ENCODE results near the gene CYP26B1. TPM values are rescaled to one million over a fixed set of nuclear protein-coding genes. Genes with fewer than 3 reads are reported as not detected.

Gene CYP26B1
- total RNA-seq, 1 experiment from 2014 or later, result 3.9 TPM

GRCh38 chr2:72185206-72185605 is 37.5 kb upstream of the CYP26B1 start:
- no peak for DNase-seq
- no peaks in the 10 kb centered on the region for H3K79me2 ChIP-seq (ENCODE audit: low read length)

GRCh38 chr2:72183466-72183865 is 35.8 kb upstream of the CYP26B1 start:
- no TSS peak for BruUV-seq (replicated peaks)
- Histone ChIP-seq H2AFZ (ENCODE audit: low read length) (no peak overlapping the region), H3K4me1 (ENCODE audit: insufficient read depth, low read length) (no peaks in the 10 kb centered on the region), H3K4me2 (ENCODE audit: low read length) (no peak overlapping the region), H3K27me3 (ENCODE audit: low read length) (no peaks in the 10 kb centered on the region), H3K36me3 (ENCODE audit: low read depth, low read length) (no peaks in the 10 kb centered on the region), H3K79me2 (ENCODE audit: low read length) (no peaks in the 10 kb centered on the region), H3K4me3 (ENCODE audit: low read length) (no peak overlapping the region), H3K27ac (ENCODE audit: low read length) (no peak overlapping the region), H3K9ac (ENCODE audit: low read length) (no peak overlapping the region), H3K9me2 (replicated peaks; ENCODE audit: low read length) (no peaks in the 10 kb centered on the region), H3F3A (ENCODE audit: low read length, unreplicated experiment) (no peaks in the 10 kb centered on the region), H3K9me3 (ENCODE audit: low read length) (no peaks in the 10 kb centered on the region), H4K20me1 (ENCODE audit: low read length) (no peaks in the 10 kb centered on the region)
- ChIA-PET CTCF (no interaction called here), POLR2A (ENCODE audit: unreplicated experiment) (no interaction called here)
- DNase-seq (no peak), ATAC-seq (no peak)
- intact Hi-C loops (cut with micrococcal nuclease), result no loop called here
- TF ChIP-seq CTCF (conservative IDR thresholded peaks at IDR 0.05; ENCODE audit: low read depth, low read length) (no peak), EZH2phosphoT487 (IDR thresholded peaks at IDR 0.05; ENCODE audit: borderline replicate concordance, low read length) (no peak), EZH2 (IDR thresholded peaks at IDR 0.05; ENCODE audit: low read length, unreplicated experiment) (no peak)

More at GRCh38 chr2:72185206-72185605, 37.5 kb upstream of the CYP26B1 start:
- POLR2A ChIA-PET (ENCODE audit: unreplicated experiment), result no interaction called here
- H3K9me2 ChIP-seq (replicated peaks; ENCODE audit: low read length), result no peaks in the 10 kb centered on the region
- BruUV-seq (replicated peaks), result no TSS peak
- no peaks in the 10 kb centered on the region for H3K36me3 ChIP-seq (ENCODE audit: low read depth, low read length)
- CTCF ChIA-PET, result no interaction called here
- H4K20me1 ChIP-seq (ENCODE audit: low read length), result no peaks in the 10 kb centered on the region
- no peaks in the 10 kb centered on the region for H3K4me1 ChIP-seq (ENCODE audit: insufficient read depth, low read length)
- H2AFZ ChIP-seq (ENCODE audit: low read length), result no peak overlapping the region
- H3F3A ChIP-seq (ENCODE audit: low read length, unreplicated experiment), result no peaks in the 10 kb centered on the region
- no peaks in the 10 kb centered on the region for H3K9me3 ChIP-seq (ENCODE audit: low read length)
- no peak overlapping the region for H3K4me2 ChIP-seq (ENCODE audit: low read length)
- no peak overlapping the region for H3K27ac ChIP-seq (ENCODE audit: low read length)
- TF ChIP-seq EZH2phosphoT487 (IDR thresholded peaks at IDR 0.05; ENCODE audit: borderline replicate concordance, low read length), result no peak
- TF ChIP-seq CTCF (conservative IDR thresholded peaks at IDR 0.05; ENCODE audit: low read depth, low read length), result no peak
- intact Hi-C loops (cut with micrococcal nuclease), result no loop called here
- H3K27me3 ChIP-seq (ENCODE audit: low read length), result no peaks in the 10 kb centered on the region
- no peak for ATAC-seq
- no peak overlapping the region for H3K9ac ChIP-seq (ENCODE audit: low read length)
- no peak overlapping the region for H3K4me3 ChIP-seq (ENCODE audit: low read length)

GRCh38 chr2:72183016-72183415 is 35.4 kb upstream of the CYP26B1 start:
- Histone ChIP-seq H3K27ac (ENCODE audit: low read length) (no peak overlapping the region), H3K4me1 (ENCODE audit: insufficient read depth, low read length) (no peaks in the 10 kb centered on the region), H4K20me1 (ENCODE audit: low read length) (no peaks in the 10 kb centered on the region), H3K4me3 (ENCODE audit: low read length) (no peak overlapping the region), H3F3A (ENCODE audit: low read length, unreplicated experiment) (no peaks in the 10 kb centered on the region), H3K36me3 (ENCODE audit: low read depth, low read length) (no peaks in the 10 kb centered on the region), H3K4me2 (ENCODE audit: low read length) (no peak overlapping the region), H3K9me2 (replicated peaks; ENCODE audit: low read length) (no peaks in the 10 kb centered on the region), H3K79me2 (ENCODE audit: low read length) (no peaks in the 10 kb centered on the region), H3K9ac (ENCODE audit: low read length) (no peak overlapping the region), H3K9me3 (ENCODE audit: low read length) (no peaks in the 10 kb centered on the region), H2AFZ (ENCODE audit: low read length) (no peak overlapping the region), H3K27me3 (ENCODE audit: low read length) (no peaks in the 10 kb centered on the region)
- intact Hi-C loops (cut with micrococcal nuclease), result no loop called here
- POLR2A ChIA-PET (ENCODE audit: unreplicated experiment), result no interaction called here
- DNase-seq (no peak), ATAC-seq (no peak)
- no TSS peak for BruUV-seq (replicated peaks)
- CTCF ChIA-PET, result no interaction called here
- TF ChIP-seq CTCF (conservative IDR thresholded peaks at IDR 0.05; ENCODE audit: low read depth, low read length), result no peak
- TF ChIP-seq EZH2 (IDR thresholded peaks at IDR 0.05; ENCODE audit: low read length, unreplicated experiment), result no peak
- no peak for TF ChIP-seq EZH2phosphoT487 (IDR thresholded peaks at IDR 0.05; ENCODE audit: borderline replicate concordance, low read length)

All from PC-3 (cell line).